GM23338 (cell line): Measurements from ENCODE around the gene SFMBT2. TPM values are rescaled to one million over a fixed set of nuclear protein-coding genes. Genes with fewer than 3 reads are reported as not detected.

ENCODE experiments used
- ATAC-seq: fragments of 200-7000 bp; cut with Tn5 transposase; 3 replicates; pipeline ENCODE4 v1.9.1; 2020
- DNase-seq: peaks from one replicate; pipeline ENCODE4 v3.0.0-alpha.2; 2015; ENCODE audit warnings: low spot score
- H2AFZ ChIP-seq: fragments of 200-600 bp; sonication (generic); 2 replicates; pipeline ENCODE4 v1.8.0; 2016; ENCODE audit warnings: antibody characterized with exemption, mild to moderate bottlenecking, moderate library complexity
- H3F3A ChIP-seq: fragments of 200-600 bp; sonication (generic); replicated peaks from 2 replicates; pipeline ENCODE4 v1.8.0; 2017; ENCODE audit warnings: antibody characterized with exemption, mixed run types, low read depth
- H3K27ac ChIP-seq: fragments of 200-600 bp; sonication (generic); 2 replicates; pipeline ENCODE4 v1.6.1; 2016; ENCODE audit warnings: low read depth
- H3K27me3 ChIP-seq: fragments of 200-600 bp; sonication (generic); 2 replicates; pipeline ENCODE4 v1.8.0; 2016; ENCODE audit warnings: mild to moderate bottlenecking, mixed run types, moderate library complexity; ENCODE audit not compliant: insufficient read depth
- H3K36me3 ChIP-seq: fragments of 200-600 bp; sonication (generic); 2 replicates; pipeline ENCODE4 v1.8.0; 2016; ENCODE audit warnings: mild to moderate bottlenecking; ENCODE audit not compliant: insufficient read depth
- H3K4me1 ChIP-seq: fragments of 200-600 bp; sonication (generic); 2 replicates; pipeline ENCODE4 v1.8.0; 2016; ENCODE audit warnings: mild to moderate bottlenecking, moderate library complexity; ENCODE audit not compliant: insufficient read depth
- H3K4me2 ChIP-seq: fragments of 200-600 bp; sonication (generic); 2 replicates; pipeline ENCODE4 v1.7.1; 2017; ENCODE audit warnings: mixed run types
- H3K4me3 ChIP-seq: fragments of 200-600 bp; sonication (generic); 2 replicates; pipeline ENCODE4 v1.6.1; 2016; ENCODE audit warnings: mixed run types
- H3K79me2 ChIP-seq: fragments of 200-600 bp; sonication (generic); replicated peaks from 2 replicates; pipeline ENCODE4 v1.8.0; 2017; ENCODE audit warnings: mild to moderate bottlenecking; ENCODE audit not compliant: insufficient read depth
- H3K9me2 ChIP-seq: fragments of 200-600 bp; sonication (generic); 2 replicates; pipeline ENCODE4 v1.8.0; 2017; ENCODE audit not compliant: insufficient read depth
- H4K20me1 ChIP-seq: fragments of 200-600 bp; sonication (generic); replicated peaks from 2 replicates; pipeline ENCODE4 v1.8.0; 2017; ENCODE audit warnings: mild to moderate bottlenecking; ENCODE audit not compliant: insufficient read depth
- H3K27ac Mint-ChIP-seq: 2 replicates; pipeline ENCODE4 v1.8.0; 2020; ENCODE audit warnings: inconsistent platforms, mild to moderate bottlenecking, moderate library complexity, mixed read lengths
- H3K27me3 Mint-ChIP-seq: 3 replicates; pipeline ENCODE4 v1.8.0; 2022; ENCODE audit warnings: low read depth, mild to moderate bottlenecking, moderate library complexity, mixed read lengths, inconsistent platforms; ENCODE audit not compliant: insufficient read depth, poor library complexity
- H3K36me3 Mint-ChIP-seq: 3 replicates; pipeline ENCODE4 v1.8.0; 2021; ENCODE audit warnings: low read depth, mild to moderate bottlenecking, inconsistent platforms, moderate library complexity, mixed read lengths
- H3K4me1 Mint-ChIP-seq: 3 replicates; pipeline ENCODE4 v1.8.0; 2020; ENCODE audit warnings: mild to moderate bottlenecking, inconsistent platforms, mixed read lengths
- H3K4me3 Mint-ChIP-seq: 3 replicates; pipeline ENCODE4 v1.8.0; 2021; ENCODE audit warnings: moderate library complexity, mild to moderate bottlenecking, inconsistent platforms, mixed read lengths
- H3K9me3 Mint-ChIP-seq: 3 replicates; pipeline ENCODE4 v1.8.0; 2020; ENCODE audit warnings: moderate library complexity, mild to moderate bottlenecking, inconsistent platforms, mixed read lengths
- CREB1 ChIP-seq: fragments of 250-450 bp; sonication (Bioruptor Pico); IDR thresholded peaks from 2 replicates; pipeline ENCODE4 v1.5.0; 2020; ENCODE audit warnings: low read depth, mild to moderate bottlenecking, moderate library complexity
- EZH2phosphoT487 ChIP-seq: fragments of 200-600 bp; sonication (generic); IDR thresholded peaks from one replicate; pipeline ENCODE4 v1.8.1; 2018; ENCODE audit warnings: antibody characterized with exemption; ENCODE audit not compliant: unreplicated experiment
- polyA plus RNA-seq: library from polyadenylated mRNA; unstranded; fragments of >200 nt; fragmentation: Nextera tagmentation; extraction: Ambion mirVana; gene quantifications from 2 replicates; pipeline ENCODE4 v1.2.1, GENCODE V29; 2016
- total RNA-seq: library from RNA; depleted of rRNA; stranded (reverse); fragments of >200 nt; shearing (Covaris generic); gene quantifications from 2 replicates; pipeline ENCODE4 v1.2.3, GENCODE V29; 2014
- TF ChIP-seq, protein P1 (sequence below): fragments of 250-450 bp; sonication (Bioruptor Pico); IDR thresholded peaks from 2 replicates; pipeline ENCODE4 v1.5.0; 2020; ENCODE audit warnings: mild to moderate bottlenecking, moderate library complexity
- TF ChIP-seq, protein P2 (sequence below): IDR thresholded peaks from 2 replicates; pipeline ENCODE4 v1.6.1; 2016; ENCODE audit warnings: antibody characterized with exemption
- TF ChIP-seq, protein P3 (sequence below): IDR thresholded peaks from one replicate; pipeline ENCODE4 v1.6.1; 2018; ENCODE audit warnings: antibody characterized with exemption; ENCODE audit not compliant: unreplicated experiment
- TF ChIP-seq, protein P4 (sequence below), 2 experiments: fragments of 200-600 bp in 1 of 2; sonication (generic) in 1 of 2; conservative IDR thresholded peaks; 2 replicates each; pipeline versions ENCODE4 v1.5.1 to v1.6.1; 2016 to 2017; ENCODE audit warnings: antibody characterized with exemption in 2 of 2, low read depth in 2 of 2, mild to moderate bottlenecking in 2 of 2, moderate library complexity in 1 of 2

SFMBT2 gene
- total and polyA plus RNA-seq, 2 experiments from 2014 or later, result 2.7 to 6.7 TPM

DNA sequence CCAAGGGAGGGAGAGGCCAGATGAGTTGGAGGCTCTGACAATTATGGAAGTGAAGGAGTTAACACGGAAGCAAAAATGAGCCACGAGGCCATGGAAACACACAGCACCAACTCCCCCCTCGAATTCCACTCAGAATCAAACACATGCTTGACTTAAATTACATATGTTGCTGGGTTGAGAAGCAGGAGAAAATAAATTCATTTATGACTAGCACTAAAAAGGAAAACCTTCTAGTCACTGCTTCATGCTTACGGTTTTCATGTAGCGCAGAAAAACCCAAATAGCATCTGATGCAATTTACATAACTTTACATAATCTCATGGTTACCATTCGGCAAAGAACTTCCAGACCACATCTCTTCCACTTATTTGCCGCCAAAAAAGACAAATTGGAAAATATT, 51.5 kb downstream of the SFMBT2 start (continued):
- TF ChIP-seq, protein P1, sequence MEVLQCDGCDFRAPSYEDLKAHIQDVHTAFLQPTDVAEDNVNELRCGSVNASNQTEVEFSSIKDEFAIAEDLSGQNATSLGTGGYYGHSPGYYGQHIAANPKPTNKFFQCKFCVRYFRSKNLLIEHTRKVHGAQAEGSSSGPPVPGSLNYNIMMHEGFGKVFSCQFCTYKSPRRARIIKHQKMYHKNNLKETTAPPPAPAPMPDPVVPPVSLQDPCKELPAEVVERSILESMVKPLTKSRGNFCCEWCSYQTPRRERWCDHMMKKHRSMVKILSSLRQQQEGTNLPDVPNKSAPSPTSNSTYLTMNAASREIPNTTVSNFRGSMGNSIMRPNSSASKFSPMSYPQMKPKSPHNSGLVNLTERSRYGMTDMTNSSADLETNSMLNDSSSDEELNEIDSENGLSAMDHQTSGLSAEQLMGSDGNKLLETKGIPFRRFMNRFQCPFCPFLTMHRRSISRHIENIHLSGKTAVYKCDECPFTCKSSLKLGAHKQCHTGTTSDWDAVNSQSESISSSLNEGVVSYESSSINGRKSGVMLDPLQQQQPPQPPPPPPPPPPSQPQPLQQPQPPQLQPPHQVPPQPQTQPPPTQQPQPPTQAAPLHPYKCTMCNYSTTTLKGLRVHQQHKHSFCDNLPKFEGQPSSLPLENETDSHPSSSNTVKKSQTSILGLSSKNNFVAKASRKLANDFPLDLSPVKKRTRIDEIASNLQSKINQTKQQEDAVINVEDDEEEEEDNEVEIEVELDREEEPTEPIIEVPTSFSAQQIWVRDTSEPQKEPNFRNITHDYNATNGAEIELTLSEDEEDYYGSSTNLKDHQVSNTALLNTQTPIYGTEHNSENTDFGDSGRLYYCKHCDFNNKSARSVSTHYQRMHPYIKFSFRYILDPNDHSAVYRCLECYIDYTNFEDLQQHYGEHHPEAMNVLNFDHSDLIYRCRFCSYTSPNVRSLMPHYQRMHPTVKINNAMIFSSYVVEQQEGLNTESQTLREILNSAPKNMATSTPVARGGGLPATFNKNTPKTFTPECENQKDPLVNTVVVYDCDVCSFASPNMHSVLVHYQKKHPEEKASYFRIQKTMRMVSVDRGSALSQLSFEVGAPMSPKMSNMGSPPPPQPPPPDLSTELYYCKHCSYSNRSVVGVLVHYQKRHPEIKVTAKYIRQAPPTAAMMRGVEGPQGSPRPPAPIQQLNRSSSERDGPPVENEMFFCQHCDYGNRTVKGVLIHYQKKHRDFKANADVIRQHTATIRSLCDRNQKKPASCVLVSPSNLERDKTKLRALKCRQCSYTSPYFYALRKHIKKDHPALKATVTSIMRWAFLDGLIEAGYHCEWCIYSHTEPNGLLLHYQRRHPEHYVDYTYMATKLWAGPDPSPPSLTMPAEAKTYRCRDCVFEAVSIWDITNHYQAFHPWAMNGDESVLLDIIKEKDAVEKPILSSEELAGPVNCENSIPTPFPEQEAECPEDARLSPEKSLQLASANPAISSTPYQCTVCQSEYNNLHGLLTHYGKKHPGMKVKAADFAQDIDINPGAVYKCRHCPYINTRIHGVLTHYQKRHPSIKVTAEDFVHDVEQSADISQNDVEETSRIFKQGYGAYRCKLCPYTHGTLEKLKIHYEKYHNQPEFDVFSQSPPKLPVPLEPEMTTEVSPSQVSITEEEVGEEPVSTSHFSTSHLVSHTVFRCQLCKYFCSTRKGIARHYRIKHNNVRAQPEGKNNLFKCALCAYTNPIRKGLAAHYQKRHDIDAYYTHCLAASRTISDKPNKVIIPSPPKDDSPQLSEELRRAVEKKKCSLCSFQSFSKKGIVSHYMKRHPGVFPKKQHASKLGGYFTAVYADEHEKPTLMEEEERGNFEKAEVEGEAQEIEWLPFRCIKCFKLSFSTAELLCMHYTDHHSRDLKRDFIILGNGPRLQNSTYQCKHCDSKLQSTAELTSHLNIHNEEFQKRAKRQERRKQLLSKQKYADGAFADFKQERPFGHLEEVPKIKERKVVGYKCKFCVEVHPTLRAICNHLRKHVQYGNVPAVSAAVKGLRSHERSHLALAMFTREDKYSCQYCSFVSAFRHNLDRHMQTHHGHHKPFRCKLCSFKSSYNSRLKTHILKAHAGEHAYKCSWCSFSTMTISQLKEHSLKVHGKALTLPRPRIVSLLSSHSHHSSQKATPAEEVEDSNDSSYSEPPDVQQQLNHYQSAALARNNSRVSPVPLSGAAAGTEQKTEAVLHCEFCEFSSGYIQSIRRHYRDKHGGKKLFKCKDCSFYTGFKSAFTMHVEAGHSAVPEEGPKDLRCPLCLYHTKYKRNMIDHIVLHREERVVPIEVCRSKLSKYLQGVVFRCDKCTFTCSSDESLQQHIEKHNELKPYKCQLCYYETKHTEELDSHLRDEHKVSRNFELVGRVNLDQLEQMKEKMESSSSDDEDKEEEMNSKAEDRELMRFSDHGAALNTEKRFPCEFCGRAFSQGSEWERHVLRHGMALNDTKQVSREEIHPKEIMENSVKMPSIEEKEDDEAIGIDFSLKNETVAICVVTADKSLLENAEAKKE (CRISPR knock-in tag), result no peak

DNA sequence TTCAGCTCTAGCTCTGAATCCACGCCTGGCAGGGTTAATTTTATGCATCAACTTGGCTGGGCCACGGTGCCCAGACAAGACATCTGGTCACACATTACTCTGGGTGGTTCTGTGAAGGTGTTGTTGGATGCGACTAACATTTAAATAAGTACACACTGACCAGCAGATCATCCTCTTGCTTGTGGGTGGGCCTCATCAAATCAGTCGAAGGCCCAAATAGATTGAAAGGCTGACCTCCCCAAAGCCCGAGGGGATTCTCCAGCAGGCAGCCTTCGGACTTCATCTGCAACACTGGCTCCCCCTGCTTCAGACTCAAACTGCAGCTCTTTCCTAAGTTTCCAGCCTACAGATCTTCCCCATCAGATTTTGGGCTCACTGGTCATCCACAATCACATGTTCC, 53.6 kb downstream of the SFMBT2 start:
- H2AFZ ChIP-seq, result no peak overlapping the region
- H4K20me1 ChIP-seq, result no peaks in the 10 kb centered on the region
- H3K4me3 ChIP-seq, result no peak overlapping the region
- no peak for ATAC-seq
- H3F3A ChIP-seq, result no peaks in the 10 kb centered on the region
- H3K4me1 ChIP-seq, result no peaks in the 10 kb centered on the region; the same call in 1 of the 2 replicates
- Mint-ChIP-seq H3K27ac (no peak overlapping the region), H3K27me3 (peaks cover 3% of the 10 kb centered on the region), H3K4me3 (no peak overlapping the region), H3K4me1 (peaks cover 4% of the 10 kb centered on the region; the same call in 1 of the 3 replicates), H3K36me3 (peaks cover 43% of the 10 kb centered on the region), H3K9me3 (peaks cover 35% of the 10 kb centered on the region)
- H3K27me3 ChIP-seq, result no peaks in the 10 kb centered on the region
- no peaks in the 10 kb centered on the region for H3K9me2 ChIP-seq
- no peak for TF ChIP-seq CREB1 (CRISPR knock-in tag)
- TF ChIP-seq, protein P2, sequence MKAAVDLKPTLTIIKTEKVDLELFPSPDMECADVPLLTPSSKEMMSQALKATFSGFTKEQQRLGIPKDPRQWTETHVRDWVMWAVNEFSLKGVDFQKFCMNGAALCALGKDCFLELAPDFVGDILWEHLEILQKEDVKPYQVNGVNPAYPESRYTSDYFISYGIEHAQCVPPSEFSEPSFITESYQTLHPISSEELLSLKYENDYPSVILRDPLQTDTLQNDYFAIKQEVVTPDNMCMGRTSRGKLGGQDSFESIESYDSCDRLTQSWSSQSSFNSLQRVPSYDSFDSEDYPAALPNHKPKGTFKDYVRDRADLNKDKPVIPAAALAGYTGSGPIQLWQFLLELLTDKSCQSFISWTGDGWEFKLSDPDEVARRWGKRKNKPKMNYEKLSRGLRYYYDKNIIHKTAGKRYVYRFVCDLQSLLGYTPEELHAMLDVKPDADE, result no peak
- TF ChIP-seq, protein P3, sequence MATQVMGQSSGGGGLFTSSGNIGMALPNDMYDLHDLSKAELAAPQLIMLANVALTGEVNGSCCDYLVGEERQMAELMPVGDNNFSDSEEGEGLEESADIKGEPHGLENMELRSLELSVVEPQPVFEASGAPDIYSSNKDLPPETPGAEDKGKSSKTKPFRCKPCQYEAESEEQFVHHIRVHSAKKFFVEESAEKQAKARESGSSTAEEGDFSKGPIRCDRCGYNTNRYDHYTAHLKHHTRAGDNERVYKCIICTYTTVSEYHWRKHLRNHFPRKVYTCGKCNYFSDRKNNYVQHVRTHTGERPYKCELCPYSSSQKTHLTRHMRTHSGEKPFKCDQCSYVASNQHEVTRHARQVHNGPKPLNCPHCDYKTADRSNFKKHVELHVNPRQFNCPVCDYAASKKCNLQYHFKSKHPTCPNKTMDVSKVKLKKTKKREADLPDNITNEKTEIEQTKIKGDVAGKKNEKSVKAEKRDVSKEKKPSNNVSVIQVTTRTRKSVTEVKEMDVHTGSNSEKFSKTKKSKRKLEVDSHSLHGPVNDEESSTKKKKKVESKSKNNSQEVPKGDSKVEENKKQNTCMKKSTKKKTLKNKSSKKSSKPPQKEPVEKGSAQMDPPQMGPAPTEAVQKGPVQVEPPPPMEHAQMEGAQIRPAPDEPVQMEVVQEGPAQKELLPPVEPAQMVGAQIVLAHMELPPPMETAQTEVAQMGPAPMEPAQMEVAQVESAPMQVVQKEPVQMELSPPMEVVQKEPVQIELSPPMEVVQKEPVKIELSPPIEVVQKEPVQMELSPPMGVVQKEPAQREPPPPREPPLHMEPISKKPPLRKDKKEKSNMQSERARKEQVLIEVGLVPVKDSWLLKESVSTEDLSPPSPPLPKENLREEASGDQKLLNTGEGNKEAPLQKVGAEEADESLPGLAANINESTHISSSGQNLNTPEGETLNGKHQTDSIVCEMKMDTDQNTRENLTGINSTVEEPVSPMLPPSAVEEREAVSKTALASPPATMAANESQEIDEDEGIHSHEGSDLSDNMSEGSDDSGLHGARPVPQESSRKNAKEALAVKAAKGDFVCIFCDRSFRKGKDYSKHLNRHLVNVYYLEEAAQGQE, result no peak
- TF ChIP-seq, protein P4, sequence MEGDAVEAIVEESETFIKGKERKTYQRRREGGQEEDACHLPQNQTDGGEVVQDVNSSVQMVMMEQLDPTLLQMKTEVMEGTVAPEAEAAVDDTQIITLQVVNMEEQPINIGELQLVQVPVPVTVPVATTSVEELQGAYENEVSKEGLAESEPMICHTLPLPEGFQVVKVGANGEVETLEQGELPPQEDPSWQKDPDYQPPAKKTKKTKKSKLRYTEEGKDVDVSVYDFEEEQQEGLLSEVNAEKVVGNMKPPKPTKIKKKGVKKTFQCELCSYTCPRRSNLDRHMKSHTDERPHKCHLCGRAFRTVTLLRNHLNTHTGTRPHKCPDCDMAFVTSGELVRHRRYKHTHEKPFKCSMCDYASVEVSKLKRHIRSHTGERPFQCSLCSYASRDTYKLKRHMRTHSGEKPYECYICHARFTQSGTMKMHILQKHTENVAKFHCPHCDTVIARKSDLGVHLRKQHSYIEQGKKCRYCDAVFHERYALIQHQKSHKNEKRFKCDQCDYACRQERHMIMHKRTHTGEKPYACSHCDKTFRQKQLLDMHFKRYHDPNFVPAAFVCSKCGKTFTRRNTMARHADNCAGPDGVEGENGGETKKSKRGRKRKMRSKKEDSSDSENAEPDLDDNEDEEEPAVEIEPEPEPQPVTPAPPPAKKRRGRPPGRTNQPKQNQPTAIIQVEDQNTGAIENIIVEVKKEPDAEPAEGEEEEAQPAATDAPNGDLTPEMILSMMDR (conservative IDR thresholded peaks at IDR 0.05; ENCODE audit: low read depth in 2 of 2), result no peak
- TF ChIP-seq EZH2phosphoT487, result no peak
- no peak for DNase-seq
- H3K27ac ChIP-seq, result no peak overlapping the region
- 0 out of 2 replicates have a peak, but pooled peaks cover 5% of the 10 kb centered on the region for H3K79me2 ChIP-seq
- peaks cover 10% of the 10 kb centered on the region for H3K36me3 ChIP-seq
- no peak overlapping the region for H3K4me2 ChIP-seq
